SU-DHL-6 (cell line): Measurements from ENCODE around the gene SH3RF3.

Experiments
- H2AFZ ChIP-seq: fragments of 200-600 bp; sonication (generic); 2 replicates; pipeline ENCODE4 v1.6.1; 2014; ENCODE audit warnings: low read depth, mild to moderate bottlenecking, moderate library complexity, mixed read lengths, antibody characterized with exemption, low read length; ENCODE audit not compliant: severe bottlenecking
- H3F3A ChIP-seq: fragments of 200-600 bp; shearing (Covaris generic); 2 replicates; pipeline ENCODE4 v1.6.0; 2016; ENCODE audit warnings: antibody characterized with exemption, mild to moderate bottlenecking; ENCODE audit not compliant: insufficient read depth
- H3K27ac ChIP-seq: fragments of 200-600 bp; sonication (generic); 2 replicates; pipeline ENCODE4 v1.5.1; 2016; ENCODE audit warnings: low read depth, mild to moderate bottlenecking, low read length, moderate library complexity, mixed read lengths
- H3K27me3 ChIP-seq: fragments of 200-600 bp; sonication (generic), shearing (Covaris generic); 2 replicates; pipeline ENCODE4 v1.6.0; 2014; ENCODE audit warnings: mild to moderate bottlenecking, low read length
- H3K36me3 ChIP-seq: fragments of 200-600 bp; sonication (generic); 2 replicates; pipeline ENCODE4 v1.6.1; 2014; ENCODE audit warnings: mild to moderate bottlenecking, low read length, mixed read lengths
- H3K4me2 ChIP-seq: fragments of 300-600, 200-600 bp; shearing (Covaris generic), sonication (generic); 2 replicates; pipeline ENCODE4 v1.6.0; 2014; ENCODE audit warnings: low read length, low read depth, mild to moderate bottlenecking; ENCODE audit not compliant: poor library complexity, severe bottlenecking
- H3K4me3 ChIP-seq: fragments of 200-600 bp; sonication (generic); 2 replicates; pipeline ENCODE4 v1.5.1; 2014; ENCODE audit warnings: antibody characterized with exemption, low read length, mild to moderate bottlenecking, mixed read lengths; ENCODE audit not compliant: insufficient read depth, poor library complexity, severe bottlenecking
- H3K79me2 ChIP-seq: fragments of 200-600 bp; sonication (generic); 2 replicates; pipeline ENCODE4 v1.6.1; 2014; ENCODE audit warnings: mild to moderate bottlenecking, low read length, moderate library complexity; ENCODE audit not compliant: insufficient read depth
- H3K9ac ChIP-seq: fragments of 200-600 bp; sonication (generic); 2 replicates; pipeline ENCODE4 v1.7.0; 2014; ENCODE audit warnings: mild to moderate bottlenecking, low read length
- H3K9me2 ChIP-seq: fragments of 200-600 bp; sonication (generic); replicated peaks from 2 replicates; pipeline ENCODE4 v1.6.1; 2014; ENCODE audit warnings: low read length; ENCODE audit not compliant: insufficient read depth
- H3K9me3 ChIP-seq: fragments of 200-600 bp; sonication (generic); 2 replicates; pipeline ENCODE4 v1.6.1; 2014; ENCODE audit warnings: low read length, mixed read lengths; ENCODE audit not compliant: insufficient read depth
- H4K20me1 ChIP-seq: fragments of 200-600 bp; sonication (generic); 2 replicates; pipeline ENCODE4 v1.6.1; 2014; ENCODE audit warnings: low read depth, mild to moderate bottlenecking, antibody characterized with exemption, low read length, moderate library complexity, mixed read lengths
- EZH2phosphoT487 ChIP-seq: fragments of 200-600 bp; sonication (generic), shearing (Covaris generic); conservative IDR thresholded peaks from 2 replicates; pipeline ENCODE4 v1.6.1; 2018; ENCODE audit warnings: mild to moderate bottlenecking, antibody characterized with exemption, low read length, moderate library complexity, mixed read lengths
- TF ChIP-seq, protein P1 (sequence below): fragments of 200-600 bp; sonication (generic); IDR thresholded peaks from one replicate; pipeline ENCODE4 v1.5.1; 2017; ENCODE audit warnings: antibody characterized with exemption, mild to moderate bottlenecking, low read length, moderate library complexity; ENCODE audit not compliant: insufficient read depth, poor library complexity, severe bottlenecking

SH3RF3 gene

GRCh38 chr2:109313343-109313742 lies 184.3 kb downstream of the SH3RF3 start:
- Histone ChIP-seq H4K20me1 (no peaks in the 10 kb centered on the region), H3K4me2 (no peak overlapping the region), H3K4me3 (no peak overlapping the region)

GRCh38 chr2:109316091-109316490 lies 187.1 kb downstream of the SH3RF3 start:
- Histone ChIP-seq H3K27ac (no peak overlapping the region), H3K9me3 (no peaks in the 10 kb centered on the region), H3F3A (no peaks in the 10 kb centered on the region), H3K36me3 (no peaks in the 10 kb centered on the region), H3K4me2 (no peak overlapping the region), H3K79me2 (no peaks in the 10 kb centered on the region), H3K9me2 (no peaks in the 10 kb centered on the region), H4K20me1 (no peaks in the 10 kb centered on the region), H3K4me3 (no peak overlapping the region), H3K9ac (no peak overlapping the region), H3K27me3 (no peaks in the 10 kb centered on the region), H2AFZ (no peak overlapping the region)
- TF ChIP-seq, protein P1, sequence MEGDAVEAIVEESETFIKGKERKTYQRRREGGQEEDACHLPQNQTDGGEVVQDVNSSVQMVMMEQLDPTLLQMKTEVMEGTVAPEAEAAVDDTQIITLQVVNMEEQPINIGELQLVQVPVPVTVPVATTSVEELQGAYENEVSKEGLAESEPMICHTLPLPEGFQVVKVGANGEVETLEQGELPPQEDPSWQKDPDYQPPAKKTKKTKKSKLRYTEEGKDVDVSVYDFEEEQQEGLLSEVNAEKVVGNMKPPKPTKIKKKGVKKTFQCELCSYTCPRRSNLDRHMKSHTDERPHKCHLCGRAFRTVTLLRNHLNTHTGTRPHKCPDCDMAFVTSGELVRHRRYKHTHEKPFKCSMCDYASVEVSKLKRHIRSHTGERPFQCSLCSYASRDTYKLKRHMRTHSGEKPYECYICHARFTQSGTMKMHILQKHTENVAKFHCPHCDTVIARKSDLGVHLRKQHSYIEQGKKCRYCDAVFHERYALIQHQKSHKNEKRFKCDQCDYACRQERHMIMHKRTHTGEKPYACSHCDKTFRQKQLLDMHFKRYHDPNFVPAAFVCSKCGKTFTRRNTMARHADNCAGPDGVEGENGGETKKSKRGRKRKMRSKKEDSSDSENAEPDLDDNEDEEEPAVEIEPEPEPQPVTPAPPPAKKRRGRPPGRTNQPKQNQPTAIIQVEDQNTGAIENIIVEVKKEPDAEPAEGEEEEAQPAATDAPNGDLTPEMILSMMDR, result no peak
- TF ChIP-seq EZH2phosphoT487, result no peak

More at GRCh38 chr2:109313343-109313742, 184.3 kb downstream of the SH3RF3 start:
- no peaks in the 10 kb centered on the region for H3F3A ChIP-seq
- no peak overlapping the region for H2AFZ ChIP-seq
- no peaks in the 10 kb centered on the region for H3K79me2 ChIP-seq
- no peaks in the 10 kb centered on the region for H3K9me2 ChIP-seq
- no peaks in the 10 kb centered on the region for H3K27me3 ChIP-seq
- H3K9ac ChIP-seq, result no peak overlapping the region
- no peaks in the 10 kb centered on the region for H3K9me3 ChIP-seq
- TF ChIP-seq EZH2phosphoT487, result no peak
- TF ChIP-seq, protein P1, result no peak
- H3K27ac ChIP-seq, result no peak overlapping the region
- H3K36me3 ChIP-seq, result no peaks in the 10 kb centered on the region

DNA sequence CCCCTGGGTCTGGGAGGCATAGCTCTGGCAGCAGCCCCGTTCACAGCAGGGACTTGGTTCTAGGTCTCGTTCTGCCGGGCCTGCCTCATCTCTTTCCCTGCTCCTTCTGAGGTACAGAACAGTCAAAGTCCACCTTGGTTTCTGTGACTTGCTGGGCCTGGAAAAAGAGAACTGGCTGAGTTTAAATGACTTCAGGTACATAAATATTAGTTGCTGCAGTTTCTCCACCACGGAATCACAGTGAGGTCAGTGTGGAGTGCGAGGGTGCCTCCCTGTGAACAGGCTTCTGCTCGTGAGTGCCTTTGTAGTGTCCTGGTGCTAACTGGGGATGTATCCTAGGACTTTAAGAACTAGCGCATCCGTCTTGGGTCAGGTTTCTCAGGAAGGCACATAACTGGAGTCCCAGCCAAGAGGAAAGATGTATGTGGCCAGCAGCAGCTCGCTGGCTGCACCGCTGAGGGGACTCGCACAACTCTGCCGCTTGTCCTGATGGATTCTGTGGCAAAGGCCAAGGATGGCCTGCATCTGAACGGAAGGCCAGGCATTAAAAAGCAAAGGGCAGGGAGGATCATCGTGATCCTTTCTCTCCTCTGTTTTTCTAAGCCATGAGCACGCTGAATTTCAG lies 188.6 kb downstream of the SH3RF3 start:
- Histone ChIP-seq H2AFZ (no peak overlapping the region), H3K27ac (no peak overlapping the region), H3K79me2 (no peaks in the 10 kb centered on the region), H3K27me3 (no peaks in the 10 kb centered on the region), H3F3A (no peaks in the 10 kb centered on the region), H4K20me1 (no peaks in the 10 kb centered on the region), H3K36me3 (no peaks in the 10 kb centered on the region), H3K4me3 (no peak overlapping the region), H3K9me2 (no peaks in the 10 kb centered on the region), H3K9ac (no peak overlapping the region), H3K4me2 (no peak overlapping the region), H3K9me3 (no peaks in the 10 kb centered on the region)
- TF ChIP-seq EZH2phosphoT487, result no peak
- TF ChIP-seq, protein P1, result no peak
